H1 (cell line): ENCODE data around the gene DHRS7B. TPM values are rescaled to one million over a fixed set of nuclear protein-coding genes. Genes with fewer than 3 reads are reported as not detected.
"Not testable (repeated sequence)": the region's sequence is repeated elsewhere in the genome, so short reads cannot be mapped to it uniquely, and the experiment has no call there.

ENCODE experiments used
- CTCF ChIA-PET: fragments of 300-600 bp; sonication (Branson Sonifier 250); formaldehyde crosslinking; loops from one replicate; lab custom pipeline; 2021; ENCODE audit not compliant: partially characterized antibody; lab: Charles Lee
- POLR2A ChIA-PET: fragments of 300-600 bp; sonication (Branson Sonifier 250); formaldehyde crosslinking; loops from one replicate; lab custom pipeline; 2021; ENCODE audit warnings: inconsistent platforms; ENCODE audit not compliant: partially characterized antibody; lab: Charles Lee
- DNase-seq, 2 experiments: peaks; one replicate each; pipeline versions ENCODE4 v3.0.0 to v3.0.0-alpha.2; 2010 to 2022; ENCODE audit warnings: low spot score in 2 of 2, low read depth in 1 of 2, mixed read lengths in 1 of 2
- FAIRE-seq: peaks from 2 replicates; lab custom pipeline; 2011; peaks lifted over from hg19 to GRCh38; lab: Jason Lieb, UNC
- H2AFZ ChIP-seq: 2 replicates; pipeline ENCODE4 v1.8.1; 2012; ENCODE audit warnings: low read length, inconsistent platforms
- H2AK5ac ChIP-seq: 2 replicates; pipeline ENCODE4 v1.6.1; 2013; ENCODE audit warnings: low read depth, low read length
- H2BK120ac ChIP-seq: replicated peaks from 2 replicates; pipeline ENCODE3; 2013; ENCODE audit warnings: low read depth, low read length, inconsistent platforms
- H2BK12ac ChIP-seq: 2 replicates; pipeline ENCODE4 v1.6.1; 2013; ENCODE audit warnings: low read depth, low read length
- H2BK15ac ChIP-seq: 2 replicates; pipeline ENCODE4 v1.6.1; 2013; ENCODE audit warnings: low read length
- H2BK20ac ChIP-seq: 2 replicates; pipeline ENCODE4 v1.6.1; 2013; ENCODE audit warnings: low read length
- H2BK5ac ChIP-seq: 2 replicates; pipeline ENCODE4 v1.6.1; 2013; ENCODE audit warnings: low read depth, low read length
- H3K14ac ChIP-seq: 2 replicates; pipeline ENCODE4 v1.6.1; 2013; ENCODE audit warnings: inconsistent platforms; ENCODE audit not compliant: insufficient read length
- H3K18ac ChIP-seq: 2 replicates; pipeline ENCODE4 v1.6.1; 2013; ENCODE audit warnings: low read length; ENCODE audit errors: extremely low read depth
- H3K23ac ChIP-seq: 2 replicates; pipeline ENCODE4 v1.6.1; 2013; ENCODE audit warnings: inconsistent platforms; ENCODE audit not compliant: insufficient read length
- H3K23me2 ChIP-seq: 2 replicates; pipeline ENCODE4 v1.6.1; 2013; ENCODE audit warnings: low read depth, low read length
- H3K27ac ChIP-seq: 2 replicates; pipeline ENCODE4 v1.6.1; 2011; ENCODE audit warnings: low read depth, low read length, inconsistent platforms
- H3K27me3 ChIP-seq, 4 experiments: replicated peaks in 1 of 4; 1 replicate in 1 of 4; 2 replicates in 3 of 4; pipeline versions ENCODE4 v1.6.1 to v1.8.1; 2011 to 2013; ENCODE audit warnings: low read length in 3 of 4, mild to moderate bottlenecking in 3 of 4, inconsistent platforms in 2 of 4, mixed read lengths in 2 of 4, moderate library complexity in 1 of 4; ENCODE audit not compliant: control insufficient read depth in 3 of 4, insufficient read depth in 3 of 4; ENCODE audit errors: extremely low read depth in 1 of 4
- H3K36me3 ChIP-seq, 4 experiments: 2 replicates each; pipeline versions ENCODE4 v1.6.1 to v1.8.1; 2011 to 2013; ENCODE audit warnings: mild to moderate bottlenecking in 4 of 4, low read length in 3 of 4, moderate library complexity in 2 of 4, control low read depth in 1 of 4, inconsistent platforms in 1 of 4; ENCODE audit not compliant: insufficient read depth in 4 of 4, control insufficient read depth in 2 of 4
- H3K4ac ChIP-seq: replicated peaks from 2 replicates; pipeline ENCODE3; 2013; ENCODE audit warnings: low read length, low read depth, mixed read lengths, inconsistent platforms; ENCODE audit not compliant: insufficient read length
- H3K4me1 ChIP-seq, 4 experiments: replicated peaks in 1 of 4; 1 replicate in 1 of 4; 2 replicates in 3 of 4; pipeline versions ENCODE4 v1.6.1 to v1.8.1; 2011 to 2013; ENCODE audit warnings: low read length in 3 of 4, inconsistent platforms in 2 of 4, mixed read lengths in 1 of 4; ENCODE audit not compliant: insufficient read depth in 4 of 4, control insufficient read depth in 3 of 4
- H3K4me2 ChIP-seq, 2 experiments: 2 replicates each; pipeline versions ENCODE4 v1.6.1 to v1.8.1; 2011 to 2013; ENCODE audit warnings: low read depth in 2 of 2, low read length in 2 of 2, control low read depth in 1 of 2, inconsistent platforms in 1 of 2, mild to moderate bottlenecking in 1 of 2; ENCODE audit not compliant: insufficient read depth in 1 of 2
- H3K4me3 ChIP-seq, 4 experiments: fragments of 200-600, 300-600 bp in 1 of 4; sonication (generic), shearing (Covaris generic), sonication (Bioruptor Twin) in 1 of 4; 2 replicates each; pipeline versions ENCODE4 v1.5.1 to v1.8.1; 2011 to 2016; ENCODE audit warnings: low read length in 4 of 4, low read depth in 3 of 4, control low read depth in 2 of 4, inconsistent platforms in 2 of 4, mild to moderate bottlenecking in 2 of 4, mixed read lengths in 1 of 4, moderate library complexity in 1 of 4; ENCODE audit not compliant: insufficient read depth in 2 of 4; ENCODE audit errors: extremely low read depth in 1 of 4
- H3K56ac ChIP-seq: replicated peaks from 2 replicates; pipeline ENCODE3; 2013; ENCODE audit warnings: low read depth, mild to moderate bottlenecking, mixed read lengths, low read length, inconsistent platforms; ENCODE audit not compliant: insufficient read length
- H3K79me1 ChIP-seq: 2 replicates; pipeline ENCODE4 v1.6.1; 2013; ENCODE audit warnings: low read depth, low read length, control low read depth
- H3K79me2 ChIP-seq, 2 experiments: 2 replicates each; pipeline versions ENCODE4 v1.6.1 to v1.8.1; 2012 to 2013; ENCODE audit warnings: low read length in 2 of 2, mild to moderate bottlenecking in 2 of 2, inconsistent platforms in 1 of 2; ENCODE audit not compliant: insufficient read depth in 2 of 2, control insufficient read depth in 1 of 2
- H3K9ac ChIP-seq, 4 experiments: replicated peaks in 1 of 4; 1 replicate in 1 of 4; 2 replicates in 3 of 4; pipeline versions ENCODE4 v1.6.1 to v1.8.1; 2011 to 2013; ENCODE audit warnings: low read depth in 3 of 4, low read length in 3 of 4, control low read depth in 2 of 4, mild to moderate bottlenecking in 2 of 4, moderate library complexity in 2 of 4, inconsistent platforms in 1 of 4; ENCODE audit errors: extremely low read depth in 1 of 4
- H3K9me3 ChIP-seq, 2 experiments: 2 replicates each; pipeline versions ENCODE4 v1.6.1 to v1.8.1; 2012 to 2013; ENCODE audit warnings: mild to moderate bottlenecking in 2 of 2, moderate library complexity in 2 of 2, control low read depth in 1 of 2, inconsistent platforms in 1 of 2, low read depth in 1 of 2, low read length in 1 of 2, mixed read lengths in 1 of 2; ENCODE audit not compliant: insufficient read depth in 2 of 2
- H4K20me1 ChIP-seq, 2 experiments: replicated peaks in 1 of 2; 2 replicates each; pipeline versions ENCODE3 to v1.8.1; 2011 to 2013; ENCODE audit warnings: inconsistent platforms in 2 of 2, low read length in 2 of 2, mild to moderate bottlenecking in 1 of 2; ENCODE audit not compliant: insufficient read depth in 2 of 2, control insufficient read depth in 1 of 2
- H4K5ac ChIP-seq: 2 replicates; pipeline ENCODE4 v1.6.1; 2013; ENCODE audit warnings: low read length, low read depth, mixed read lengths, inconsistent platforms; ENCODE audit not compliant: insufficient read length
- H4K8ac ChIP-seq: 2 replicates; pipeline ENCODE4 v1.8.0; 2013; ENCODE audit warnings: mild to moderate bottlenecking, moderate library complexity, low read length, inconsistent platforms; ENCODE audit not compliant: insufficient read depth; ENCODE audit errors: extremely low read depth
- H4K91ac ChIP-seq: replicated peaks from 2 replicates; pipeline ENCODE3; 2013; ENCODE audit warnings: low read length, mixed read lengths, inconsistent platforms; ENCODE audit not compliant: insufficient read length
- WGBS, 2 experiments: shearing (Covaris generic) in 1 of 2; methylation state at CpG; one replicate each; pipeline versions ENCODE4 v1.1.6 to v1.1.7; 2013 to 2015; ENCODE audit warnings: low lambda C conversion rate in 2 of 2, mixed read lengths in 2 of 2, inconsistent platforms in 1 of 2, low coverage in 1 of 2, missing lambda C conversion rate in 1 of 2; ENCODE audit not compliant: insufficient replicate concordance in 2 of 2, insufficient coverage in 1 of 2, insufficient read length in 1 of 2; ENCODE audit errors: extremely low coverage in 1 of 2, missing lambda C conversion rate in 1 of 2; 5-methylcytosine and 5-hydroxymethylcytosine counted together
- polyA plus RNA-seq, 7 experiments: library from polyadenylated mRNA; depleted of rRNA in 3 of 7; stranded (reverse) in 5 of 7; unstranded in 2 of 7; fragments of >200 nt in 5 of 7; fragments of 200-250 nt in 2 of 7; gene quantifications; 1 replicate in 5 of 7; 2 replicates in 1 of 7; 4 replicates in 1 of 7; pipeline versions ENCODE4 v1.2.1 to v1.2.3, GENCODE V29; 2011 to 2013; ENCODE audit warnings: missing spikeins in 2 of 7, mixed read lengths in 2 of 7
- total RNA-seq: library from RNA; stranded (reverse); fragmentation: NEBNext Ultra II Directional; extraction: Animal tissue kit (Norgen Biotek cat#: 25700); gene quantifications from 2 replicates; pipeline ENCODE4 v1.2.1, GENCODE V29; 2021

Gene DHRS7B
- total and polyA plus RNA-seq, 2 of the 8 experiments (the other 6 are each of a cell fraction or from before 2014, with no cell fraction given): 11.0 to 27.9 TPM

DNA sequence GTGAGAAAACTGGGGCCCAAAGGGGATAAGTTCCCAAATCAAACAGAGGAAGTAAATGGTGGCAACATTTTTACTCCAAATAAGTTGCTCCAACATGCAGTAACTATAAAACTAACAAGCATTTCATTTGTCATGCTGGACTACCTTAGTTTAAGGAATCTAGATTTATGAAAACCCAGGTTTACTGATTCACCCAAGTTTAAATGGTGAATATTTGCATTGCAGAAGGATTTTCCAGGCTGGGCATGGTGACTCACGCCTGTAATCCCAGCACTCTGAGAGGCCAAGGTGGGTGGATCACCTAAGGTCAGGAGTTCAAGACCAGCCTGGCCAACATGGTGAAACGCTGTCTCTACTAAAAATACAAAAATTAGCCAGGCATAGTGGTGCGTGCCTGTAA, 17.5 kb downstream of the DHRS7B start:
- H2BK120ac ChIP-seq, H3K23ac ChIP-seq, H3K4me2 ChIP-seq, H3K4me3 ChIP-seq, H4K5ac ChIP-seq, H3K18ac ChIP-seq, H3K27me3 ChIP-seq, H3K79me2 ChIP-seq, H3K4me1 ChIP-seq, H2BK5ac ChIP-seq, H3K9ac ChIP-seq, H3K79me1 ChIP-seq, H3K14ac ChIP-seq, H3K23me2 ChIP-seq, H3K36me3 ChIP-seq, H4K91ac ChIP-seq, H3K27ac ChIP-seq, FAIRE-seq, DNase-seq, H2BK12ac ChIP-seq, H2AFZ ChIP-seq, H2AK5ac ChIP-seq, H2BK15ac ChIP-seq, H3K56ac ChIP-seq, H4K20me1 ChIP-seq, H4K8ac ChIP-seq, H3K4ac ChIP-seq, H2BK20ac ChIP-seq, POLR2A ChIA-PET: not testable (repeated sequence)
- CTCF ChIA-PET: interaction anchor here (1.6 kb wide), 1 partner anchor 14 kb away, joined by 5 read pairs; no protein-coding TSS in a partner anchor
- WGBS, 2 experiments: 94% methylated on average over 3 of the region's 3 CpGs; no CpG with 5 or more reads in 1 of the 2 experiments
- peaks cover 0 to 14% of the 10 kb centered on the region in 2 experiments; a peak in 1 of 4 replicates for H3K9me3 ChIP-seq
